Measurements from ENCODE around the gene SNAP29. TPM values are rescaled to one million over a fixed set of nuclear protein-coding genes. Genes with fewer than 3 reads are reported as not detected.

The SNAP29 gene
- total and polyA plus RNA-seq, 9 of the 15 experiments (the other 6 are each of a cell fraction or from before 2014, with no cell fraction given): 19.5 to 250 (median 75.9) TPM

GRCh38 chr22:20916916-20917810, 58.4 kb downstream of the SNAP29 start, which contains the start of gene CRKL (continued):
- TF ChIP-seq ZBTB40 (IDR thresholded peaks at IDR 0.05) (no peak), ZBTB40 (CRISPR knock-in tag; IDR thresholded peaks at IDR 0.05) (no peak), TAL1 (IDR thresholded peaks at IDR 0.05) (no peak), ZNF280A (IDR thresholded peaks at IDR 0.05; ENCODE audit: low read depth, partially characterized antibody) (no peak), ZBTB43 (CRISPR knock-in tag; IDR thresholded peaks at IDR 0.05) (no peak), KAT8 (IDR thresholded peaks at IDR 0.05; ENCODE audit: low read depth) (no peak), COPS2 (conservative IDR thresholded peaks at IDR 0.05) (no peak), LEF1 (IDR thresholded peaks at IDR 0.05) (no peak), ZNF143 (CRISPR knock-in tag; IDR thresholded peaks at IDR 0.05) (no peak), SMAD1 (IDR thresholded peaks at IDR 0.05; ENCODE audit: low read depth, low read length, partially characterized antibody) (no peak), DLX4 (CRISPR knock-in tag; IDR thresholded peaks at IDR 0.05) (no peak), CREB5 (CRISPR knock-in tag; IDR thresholded peaks at IDR 0.05) (no peak), NELFE (IDR thresholded peaks at IDR 0.05; ENCODE audit: insufficient read depth, insufficient read length) (no peak)
